ENCODE data around the gene RAP1GAP2.

DNA sequence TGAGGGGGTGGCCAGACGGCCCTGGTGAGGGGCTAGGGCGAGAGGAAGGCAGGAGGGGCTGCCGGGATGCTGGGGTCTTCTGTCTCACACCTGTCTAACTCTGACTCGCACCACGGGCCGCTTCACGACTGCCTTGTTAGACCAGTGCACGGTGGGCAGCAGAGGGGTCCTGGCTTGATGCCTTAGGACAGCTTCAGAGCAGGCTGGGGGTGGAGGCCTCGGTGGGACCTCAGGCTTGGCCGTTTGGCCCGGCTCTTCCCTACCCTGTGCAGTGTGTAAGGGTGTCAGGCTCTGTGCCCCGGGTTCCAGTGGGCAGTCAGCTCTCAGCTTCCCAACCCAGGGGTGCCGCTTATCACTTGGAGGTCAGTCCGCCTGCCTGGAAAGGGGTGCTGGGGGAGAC lies 166.5 kb downstream of the RAP1GAP2 start:
- TF ChIP-seq, protein P1, sequence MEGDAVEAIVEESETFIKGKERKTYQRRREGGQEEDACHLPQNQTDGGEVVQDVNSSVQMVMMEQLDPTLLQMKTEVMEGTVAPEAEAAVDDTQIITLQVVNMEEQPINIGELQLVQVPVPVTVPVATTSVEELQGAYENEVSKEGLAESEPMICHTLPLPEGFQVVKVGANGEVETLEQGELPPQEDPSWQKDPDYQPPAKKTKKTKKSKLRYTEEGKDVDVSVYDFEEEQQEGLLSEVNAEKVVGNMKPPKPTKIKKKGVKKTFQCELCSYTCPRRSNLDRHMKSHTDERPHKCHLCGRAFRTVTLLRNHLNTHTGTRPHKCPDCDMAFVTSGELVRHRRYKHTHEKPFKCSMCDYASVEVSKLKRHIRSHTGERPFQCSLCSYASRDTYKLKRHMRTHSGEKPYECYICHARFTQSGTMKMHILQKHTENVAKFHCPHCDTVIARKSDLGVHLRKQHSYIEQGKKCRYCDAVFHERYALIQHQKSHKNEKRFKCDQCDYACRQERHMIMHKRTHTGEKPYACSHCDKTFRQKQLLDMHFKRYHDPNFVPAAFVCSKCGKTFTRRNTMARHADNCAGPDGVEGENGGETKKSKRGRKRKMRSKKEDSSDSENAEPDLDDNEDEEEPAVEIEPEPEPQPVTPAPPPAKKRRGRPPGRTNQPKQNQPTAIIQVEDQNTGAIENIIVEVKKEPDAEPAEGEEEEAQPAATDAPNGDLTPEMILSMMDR (IDR thresholded peaks at IDR 0.05), result no peak
- no peak for TF ChIP-seq POLR2A (IDR thresholded peaks at IDR 0.05; ENCODE audit: low read depth)
- TF ChIP-seq POLR2AphosphoS5 (IDR thresholded peaks at IDR 0.05), result no peak
- no peak for TF ChIP-seq EP300 (IDR thresholded peaks at IDR 0.05)

Data from esophagus muscularis mucosa (tissue), 4 donors.